Stimulated activated naive CD4-positive, alpha-beta T cell (primary cell): ENCODE data around the gene DOK5.

Source experiments
- DNase-seq, 6 experiments: peaks; one replicate each; lab custom pipeline; 2025; lab: John Stamatoyannopoulos, UW

Gene DOK5

GRCh38 chr20:54648421-54649142 lies 173.2 kb downstream of the DOK5 start:
- DNase-seq = no peak

GRCh38 chr20:54649511-54649962 lies 174.1 kb downstream of the DOK5 start:
- peak in 5 of 6 experiments; percentile 10 to 47 (median 12) for DNase-seq

- no peak for DNase-seq
Observed at GRCh38 chr20:54650052-54650719, 174.8 kb downstream of the DOK5 start.

- no peak for DNase-seq
Observed at GRCh38 chr20:54651252-54651651, 175.9 kb downstream of the DOK5 start.

- no peak for DNase-seq
Observed at GRCh38 chr20:54654450-54654849, 179.1 kb downstream of the DOK5 start.

- DNase-seq = no peak
Observed at GRCh38 chr20:54657268-54657826, 182.0 kb downstream of the DOK5 start.

- no peak for DNase-seq
Observed at GRCh38 chr20:54658525-54658924, 183.1 kb downstream of the DOK5 start.

GRCh38 chr20:54661265-54661664 lies 185.9 kb downstream of the DOK5 start:
- no peak for DNase-seq

GRCh38 chr20:54661880-54662465 lies 186.6 kb downstream of the DOK5 start:
- DNase-seq = no peak

- no peak for DNase-seq
Observed at GRCh38 chr20:54665812-54666211, 190.4 kb downstream of the DOK5 start.

GRCh38 chr20:54668271-54669039 lies 193.1 kb downstream of the DOK5 start:
- DNase-seq = peak in 2 of 6 experiments; percentile 1 to 3

GRCh38 chr20:54669040-54669363 lies 193.6 kb downstream of the DOK5 start:
- no peak for DNase-seq

- DNase-seq = no peak
Observed at GRCh38 chr20:54678253-54678652, 202.9 kb downstream of the DOK5 start.

GRCh38 chr20:54680439-54680838 lies 205.0 kb downstream of the DOK5 start:
- no peak for DNase-seq

GRCh38 chr20:54680872-54681619 lies 205.7 kb downstream of the DOK5 start:
- peak in 1 of 6 experiments; percentile 2 for DNase-seq

- no peak for DNase-seq
Observed at GRCh38 chr20:54681869-54682268, 206.5 kb downstream of the DOK5 start.

- DNase-seq = no peak
Observed at GRCh38 chr20:54688476-54688875, 213.1 kb downstream of the DOK5 start.

- no peak for DNase-seq
Observed at GRCh38 chr20:54690323-54690722, 214.9 kb downstream of the DOK5 start.

GRCh38 chr20:54691327-54691726 lies 215.9 kb downstream of the DOK5 start:
- DNase-seq = no peak

GRCh38 chr20:54692168-54692887 lies 216.9 kb downstream of the DOK5 start:
- DNase-seq = no peak

GRCh38 chr20:54694516-54694915 lies 219.1 kb downstream of the DOK5 start:
- DNase-seq = no peak
